Measurements from ENCODE around the gene RAPH1. TPM values are rescaled to one million over a fixed set of nuclear protein-coding genes. Genes with fewer than 3 reads are reported as not detected.

RAPH1 gene
- total and polyA plus RNA-seq, 2 experiments from 2014 or later = 38.8 to 83.9 TPM

DNA sequence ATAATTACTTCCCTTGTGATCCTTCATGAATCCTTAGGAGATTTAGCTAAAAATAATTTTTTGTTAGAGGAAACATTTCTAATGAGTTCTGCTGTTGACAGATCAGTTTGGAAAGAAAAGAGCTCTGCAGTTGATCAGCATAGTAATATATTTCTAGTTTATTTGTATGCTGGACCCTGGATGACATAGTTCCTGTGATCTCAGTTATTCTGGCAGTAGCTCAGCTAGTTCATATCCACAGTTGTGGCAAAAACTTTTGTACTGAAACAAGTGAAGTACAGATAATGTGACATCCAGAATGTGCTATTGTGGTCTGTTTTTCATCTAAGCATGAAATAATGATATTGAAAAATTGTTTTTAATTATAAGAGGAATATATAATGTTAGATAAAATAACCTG, 173.2 kb downstream of the RAPH1 start:
- H3K9me2 ChIP-seq (ENCODE audit: insufficient read depth) = no peaks in the 10 kb centered on the region
- no peaks in the 10 kb centered on the region; the same call in 1 of the 2 replicates for H3K36me3 ChIP-seq (ENCODE audit: low read depth)
- peak; percentile 42 for DNase-seq
- H3K9me3 ChIP-seq (ENCODE audit: low read depth) = no peaks in the 10 kb centered on the region
- H3K4me1 ChIP-seq (ENCODE audit: insufficient read depth) = 0 out of 2 replicates have a peak, but pooled peaks cover 7% of the 10 kb centered on the region
- no peak overlapping the region for H3K27ac ChIP-seq
- H3K27me3 ChIP-seq (replicated peaks; ENCODE audit: insufficient read depth) = no peaks in the 10 kb centered on the region
- H4K20me1 ChIP-seq (ENCODE audit: insufficient read depth) = 0 out of 2 replicates have a peak, but pooled peaks cover 5% of the 10 kb centered on the region
- H3K4me2 ChIP-seq (ENCODE audit: unreplicated experiment) = no peak overlapping the region
- H3K79me2 ChIP-seq (ENCODE audit: insufficient read depth) = peaks cover 99% of the 10 kb centered on the region
- no peak for TF ChIP-seq EZH2 (IDR thresholded peaks at IDR 0.05; ENCODE audit: insufficient read depth, poor library complexity, severe bottlenecking)
- TF ChIP-seq EZH2phosphoT487 (IDR thresholded peaks at IDR 0.05; ENCODE audit: insufficient read depth, low read depth) = no peak
- H3F3A ChIP-seq (ENCODE audit: insufficient read depth) = 0 out of 2 replicates have a peak, but pooled peaks cover 6% of the 10 kb centered on the region
- no peak overlapping the region for H3K9ac ChIP-seq
- H2AFZ ChIP-seq = no peak overlapping the region
- in situ Hi-C loops (cut with MboI) = no loop called here
- H3K4me3 ChIP-seq = no peak overlapping the region

DNA sequence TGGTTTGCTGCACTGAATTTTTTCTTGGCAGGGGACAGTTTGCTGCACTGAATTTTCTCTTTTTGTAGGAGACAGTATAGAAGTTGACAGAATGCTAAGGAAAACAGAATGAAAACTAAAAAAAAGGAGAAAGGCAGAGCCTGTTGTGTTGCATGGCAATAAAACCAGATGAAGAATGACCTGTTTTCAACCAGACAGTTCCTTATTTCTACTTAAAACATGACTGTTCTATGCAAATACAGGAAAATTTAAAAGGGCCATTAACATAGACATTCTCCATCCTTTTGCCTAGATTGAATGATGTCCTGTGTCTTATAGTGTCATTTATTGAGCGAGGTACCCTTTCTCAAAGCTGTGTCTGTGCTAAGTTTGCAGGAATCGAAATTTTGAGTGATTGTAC, 173.6 kb downstream of the RAPH1 start:
- TF ChIP-seq EZH2phosphoT487 (IDR thresholded peaks at IDR 0.05; ENCODE audit: insufficient read depth, low read depth) (no peak), EZH2 (IDR thresholded peaks at IDR 0.05; ENCODE audit: insufficient read depth, poor library complexity, severe bottlenecking) (no peak)
- WGBS, 2 experiments (ENCODE audit: low coverage in 1 of 2, low lambda C conversion rate in 2 of 2, missing lambda C conversion rate in 2 of 2) = 49 to 55% methylated on average over 2 of the region's 2 CpGs
- peaks cover 99% of the 10 kb centered on the region for H3K79me2 ChIP-seq (ENCODE audit: insufficient read depth)

DNA sequence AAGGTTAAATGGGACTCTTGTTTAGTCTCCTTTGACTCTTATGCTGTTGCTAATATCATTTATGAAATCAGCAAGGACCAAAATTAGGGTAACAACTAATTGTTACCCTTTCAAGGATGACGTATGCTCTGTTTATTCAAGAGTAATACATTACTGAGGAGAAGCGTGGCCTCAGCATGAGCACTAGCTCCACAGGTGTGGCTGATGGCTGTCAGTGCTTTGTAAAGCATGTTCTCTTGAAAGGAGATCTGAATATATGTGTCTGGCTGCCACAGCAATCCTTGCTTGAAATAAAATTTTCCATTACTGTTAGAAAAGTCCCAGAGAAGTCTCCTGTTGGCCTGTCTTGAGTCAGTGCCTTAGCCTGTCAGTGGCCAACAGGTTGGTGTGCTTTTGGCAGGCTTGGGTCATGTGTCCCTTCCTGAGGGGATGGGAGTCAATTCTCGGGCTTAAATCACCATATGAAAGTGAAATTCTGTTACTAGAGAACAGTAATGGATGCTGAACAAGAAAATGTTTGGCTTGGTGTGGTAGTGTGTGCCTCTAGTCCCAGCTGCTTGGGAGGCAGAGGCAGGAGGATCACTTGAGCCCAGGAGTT, 174.2 kb downstream of the RAPH1 start:
- Histone ChIP-seq H3K9me3 (ENCODE audit: low read depth) (no peaks in the 10 kb centered on the region), H3K27me3 (replicated peaks; ENCODE audit: insufficient read depth) (no peaks in the 10 kb centered on the region), H3K4me1 (ENCODE audit: insufficient read depth) (0 out of 2 replicates have a peak, but pooled peaks cover 7% of the 10 kb centered on the region), H4K20me1 (ENCODE audit: insufficient read depth) (0 out of 2 replicates have a peak, but pooled peaks cover 5% of the 10 kb centered on the region), H2AFZ (no peak overlapping the region), H3K4me2 (ENCODE audit: unreplicated experiment) (no peak overlapping the region), H3K27ac (no peak overlapping the region), H3K4me3 (no peak overlapping the region), H3K9ac (no peak overlapping the region), H3K79me2 (ENCODE audit: insufficient read depth) (peaks cover 99% of the 10 kb centered on the region), H3K9me2 (ENCODE audit: insufficient read depth) (no peaks in the 10 kb centered on the region), H3F3A (ENCODE audit: insufficient read depth) (0 out of 2 replicates have a peak, but pooled peaks cover 6% of the 10 kb centered on the region), H3K36me3 (ENCODE audit: low read depth) (0 out of 2 replicates have a peak, but pooled peaks cover 3% of the 10 kb centered on the region)
- TF ChIP-seq EZH2 (IDR thresholded peaks at IDR 0.05; ENCODE audit: insufficient read depth, poor library complexity, severe bottlenecking) = no peak
- TF ChIP-seq EZH2phosphoT487 (IDR thresholded peaks at IDR 0.05; ENCODE audit: insufficient read depth, low read depth) = no peak
- in situ Hi-C loops (cut with MboI) = no loop called here
- DNase-seq = no peak
- 91 to 94% methylated on average over 3 of the region's 3 CpGs for WGBS, 2 experiments (ENCODE audit: low coverage in 1 of 2, low lambda C conversion rate in 2 of 2, missing lambda C conversion rate in 2 of 2)

More for the DNA sequence above, 173.6 kb downstream of the RAPH1 start:
- DNase-seq = no peak
- Histone ChIP-seq H3K9ac (no peak overlapping the region), H3K27me3 (replicated peaks; ENCODE audit: insufficient read depth) (no peaks in the 10 kb centered on the region), H3K4me2 (ENCODE audit: unreplicated experiment) (no peak overlapping the region), H4K20me1 (ENCODE audit: insufficient read depth) (0 out of 2 replicates have a peak, but pooled peaks cover 5% of the 10 kb centered on the region), H3F3A (ENCODE audit: insufficient read depth) (0 out of 2 replicates have a peak, but pooled peaks cover 6% of the 10 kb centered on the region), H2AFZ (no peak overlapping the region), H3K9me3 (ENCODE audit: low read depth) (no peaks in the 10 kb centered on the region), H3K9me2 (ENCODE audit: insufficient read depth) (no peaks in the 10 kb centered on the region), H3K36me3 (ENCODE audit: low read depth) (0 out of 2 replicates have a peak, but pooled peaks cover 2% of the 10 kb centered on the region), H3K4me1 (ENCODE audit: insufficient read depth) (0 out of 2 replicates have a peak, but pooled peaks cover 7% of the 10 kb centered on the region), H3K4me3 (no peak overlapping the region), H3K27ac (no peak overlapping the region)
- in situ Hi-C loops (cut with MboI) = no loop called here

DNA sequence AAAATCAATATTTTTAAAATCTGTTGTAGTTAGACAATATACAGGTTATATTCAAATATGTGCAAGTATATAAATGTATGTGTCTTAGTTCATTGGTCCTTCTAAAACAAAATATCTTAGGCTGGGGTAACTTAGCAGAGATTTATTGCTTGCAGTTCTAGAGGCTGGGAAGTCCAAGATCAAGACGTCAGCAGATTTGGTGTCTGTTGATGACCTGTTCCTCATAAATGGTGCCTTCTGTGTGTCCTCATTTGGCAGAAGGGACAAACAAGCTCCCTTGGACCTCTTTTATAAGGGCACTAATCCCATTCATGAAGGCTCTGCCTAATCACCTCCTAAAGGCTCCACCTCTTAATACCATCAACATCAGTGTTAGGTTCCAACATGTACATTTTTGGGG, 175.7 kb downstream of the RAPH1 start:
- Histone ChIP-seq H3K9ac (no peak overlapping the region), H4K20me1 (ENCODE audit: insufficient read depth) (no peaks in the 10 kb centered on the region), H3K4me3 (no peak overlapping the region), H2AFZ (no peak overlapping the region), H3K36me3 (ENCODE audit: low read depth) (0 out of 2 replicates have a peak, but pooled peaks cover 3% of the 10 kb centered on the region), H3K27ac (no peak overlapping the region), H3K4me1 (ENCODE audit: insufficient read depth) (0 out of 2 replicates have a peak, but pooled peaks cover 7% of the 10 kb centered on the region), H3F3A (ENCODE audit: insufficient read depth) (0 out of 2 replicates have a peak, but pooled peaks cover 6% of the 10 kb centered on the region), H3K4me2 (ENCODE audit: unreplicated experiment) (no peak overlapping the region), H3K9me3 (ENCODE audit: low read depth) (no peaks in the 10 kb centered on the region), H3K79me2 (ENCODE audit: insufficient read depth) (peaks cover 99% of the 10 kb centered on the region), H3K27me3 (replicated peaks; ENCODE audit: insufficient read depth) (no peaks in the 10 kb centered on the region), H3K9me2 (ENCODE audit: insufficient read depth) (no peaks in the 10 kb centered on the region)
- no peak for DNase-seq
- WGBS, 2 experiments (ENCODE audit: low coverage in 1 of 2, low lambda C conversion rate in 2 of 2, missing lambda C conversion rate in 2 of 2) = 87 to 93% methylated on average over 1 of the region's 1 CpG
- in situ Hi-C loops (cut with MboI) = no loop called here
- TF ChIP-seq EZH2 (IDR thresholded peaks at IDR 0.05; ENCODE audit: insufficient read depth, poor library complexity, severe bottlenecking) = no peak
- no peak for TF ChIP-seq EZH2phosphoT487 (IDR thresholded peaks at IDR 0.05; ENCODE audit: insufficient read depth, low read depth)

Measured in GM23248 (cell line).